ENCODE measurements around the gene PPP1R14C. TPM values are rescaled to one million over a fixed set of nuclear protein-coding genes. Genes with fewer than 3 reads are reported as not detected.
"Not testable (repeated sequence)": the region's sequence is repeated elsewhere in the genome, so short reads cannot be mapped to it uniquely, and the experiment has no call there.

PPP1R14C gene
- polyA plus RNA-seq, 1 donor from 2014 or later, result 14.0 TPM

DNA sequence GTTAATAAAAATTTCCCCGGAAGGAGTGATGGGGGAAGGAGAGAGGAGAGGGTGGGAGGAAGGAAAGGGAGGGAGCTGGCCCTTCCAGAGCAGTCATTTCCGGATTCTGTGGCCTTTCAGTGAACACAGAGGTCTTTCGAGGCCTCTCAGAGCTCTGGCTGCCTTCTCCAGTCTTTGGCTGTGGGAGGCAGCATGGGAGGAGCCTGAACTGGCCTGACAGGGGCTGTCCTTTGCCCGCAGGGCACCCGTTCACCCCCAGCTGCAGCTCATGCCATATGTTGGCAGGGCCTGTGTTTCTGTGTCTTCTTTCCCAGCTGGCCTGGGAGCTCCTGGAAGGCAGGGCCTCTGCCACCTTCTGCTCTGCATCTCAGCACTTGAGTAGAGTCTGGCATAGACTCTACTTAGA lies 95.5 kb downstream of the PPP1R14C start:
- Histone ChIP-seq H3K9me2 (ENCODE audit: insufficient read depth, low read length) (no peaks in the 10 kb centered on the region), H3K4me2 (ENCODE audit: low read length) (no peak overlapping the region), H3K27me3 (ENCODE audit: insufficient read depth, low read depth, low read length) (no peaks in the 10 kb centered on the region), H3K27ac (ENCODE audit: low read length) (no peak overlapping the region), H3K36me3 (ENCODE audit: insufficient read depth, low read length) (no peaks in the 10 kb centered on the region), H2AFZ (ENCODE audit: low read depth, low read length) (no peak overlapping the region), H3K9me3 (ENCODE audit: low read length) (no peaks in the 10 kb centered on the region), H4K20me1 (ENCODE audit: insufficient read depth) (no peaks in the 10 kb centered on the region), H3K4me3 (ENCODE audit: low read length) (no peak overlapping the region), H3F3A (ENCODE audit: insufficient read depth, low read length, poor library complexity, severe bottlenecking) (no peaks in the 10 kb centered on the region), H3K9ac (ENCODE audit: low read length) (no peak overlapping the region), H3K79me2 (replicated peaks; ENCODE audit: insufficient read depth, low read length) (no peaks in the 10 kb centered on the region)
- TF ChIP-seq SMC3 (conservative IDR thresholded peaks at IDR 0.05; ENCODE audit: poor library complexity), result no peak
- TF ChIP-seq MXI1 (conservative IDR thresholded peaks at IDR 0.05; ENCODE audit: poor library complexity, severe bottlenecking), result no peak
- TF ChIP-seq EP300 (conservative IDR thresholded peaks at IDR 0.05; ENCODE audit: poor library complexity, severe bottlenecking), result no peak
- TF ChIP-seq REST (IDR thresholded peaks at IDR 0.05; ENCODE audit: borderline replicate concordance), result no peak
- no peak for TF ChIP-seq POLR2AphosphoS5 (IDR thresholded peaks at IDR 0.05)
- no peak for TF ChIP-seq CTCF (IDR thresholded peaks at IDR 0.05; ENCODE audit: poor library complexity, severe bottlenecking)
- no peak for TF ChIP-seq EZH2 (IDR thresholded peaks at IDR 0.05; ENCODE audit: borderline replicate concordance, insufficient read depth, low read length, poor library complexity, severe bottlenecking)
- TF ChIP-seq TAF1 (IDR thresholded peaks at IDR 0.05; ENCODE audit: low read depth), result no peak
- no peak for TF ChIP-seq RAD21 (conservative IDR thresholded peaks at IDR 0.05)

DNA sequence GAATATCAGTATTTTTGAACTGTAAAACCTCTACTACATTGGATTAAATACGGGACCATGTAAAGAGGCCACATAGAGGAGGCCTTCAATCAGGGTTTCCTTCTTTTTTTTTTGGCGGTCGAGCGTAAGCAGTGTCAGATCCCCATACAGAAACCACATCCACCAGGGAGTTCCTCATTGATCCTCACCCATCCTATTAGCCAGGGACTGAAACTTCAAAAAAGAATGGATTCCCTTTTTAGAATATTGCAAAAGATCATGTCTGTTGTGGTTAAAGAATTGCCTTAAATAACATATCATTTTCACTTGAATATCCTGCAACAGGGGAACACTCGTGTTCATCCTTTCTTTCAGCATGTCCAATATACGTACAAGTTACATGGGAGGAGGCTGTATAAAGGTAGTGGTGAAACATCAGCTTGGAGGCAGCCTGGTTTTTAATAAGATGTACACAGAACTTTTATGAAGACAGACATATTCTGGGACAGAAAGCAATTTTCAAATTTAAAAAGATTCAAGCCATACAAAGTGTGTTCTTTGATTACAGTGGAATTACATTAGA lies 96.1 kb downstream of the PPP1R14C start:
- TF ChIP-seq SMC3 (conservative IDR thresholded peaks at IDR 0.05; ENCODE audit: poor library complexity) (no peak), MXI1 (conservative IDR thresholded peaks at IDR 0.05; ENCODE audit: poor library complexity, severe bottlenecking) (no peak), EZH2 (IDR thresholded peaks at IDR 0.05; ENCODE audit: borderline replicate concordance, insufficient read depth, low read length, poor library complexity, severe bottlenecking) (no peak), REST (IDR thresholded peaks at IDR 0.05; ENCODE audit: borderline replicate concordance) (no peak), EP300 (conservative IDR thresholded peaks at IDR 0.05; ENCODE audit: poor library complexity, severe bottlenecking) (no peak), RAD21 (conservative IDR thresholded peaks at IDR 0.05) (no peak), POLR2AphosphoS5 (IDR thresholded peaks at IDR 0.05) (no peak), TAF1 (IDR thresholded peaks at IDR 0.05; ENCODE audit: low read depth) (no peak), CTCF (IDR thresholded peaks at IDR 0.05; ENCODE audit: poor library complexity, severe bottlenecking) (no peak)
- H3K4me3 ChIP-seq (ENCODE audit: low read length), result no peak overlapping the region
- H3K4me2 ChIP-seq (ENCODE audit: low read length), result no peak overlapping the region
- no peak overlapping the region for H3K9ac ChIP-seq (ENCODE audit: low read length)
- H3K27ac ChIP-seq (ENCODE audit: low read length), result no peak overlapping the region
- H3F3A ChIP-seq (ENCODE audit: insufficient read depth, low read length, poor library complexity, severe bottlenecking), result no peaks in the 10 kb centered on the region
- H3K27me3 ChIP-seq (ENCODE audit: insufficient read depth, low read depth, low read length), result no peaks in the 10 kb centered on the region
- H3K36me3 ChIP-seq (ENCODE audit: insufficient read depth, low read length), result no peaks in the 10 kb centered on the region
- no peak overlapping the region for H2AFZ ChIP-seq (ENCODE audit: low read depth, low read length)
- H3K79me2 ChIP-seq (replicated peaks; ENCODE audit: insufficient read depth, low read length), result no peaks in the 10 kb centered on the region
- no peaks in the 10 kb centered on the region for H4K20me1 ChIP-seq (ENCODE audit: insufficient read depth)
- no peaks in the 10 kb centered on the region for H3K9me2 ChIP-seq (ENCODE audit: insufficient read depth, low read length)
- no peaks in the 10 kb centered on the region for H3K9me3 ChIP-seq (ENCODE audit: low read length)

- not testable (repeated sequence) for H3K36me3 ChIP-seq (ENCODE audit: insufficient read depth, low read length); H4K20me1 ChIP-seq (ENCODE audit: insufficient read depth); H3K4me2 ChIP-seq (ENCODE audit: low read length); H3K27me3 ChIP-seq (ENCODE audit: insufficient read depth, low read depth, low read length); H3F3A ChIP-seq (ENCODE audit: insufficient read depth, low read length, poor library complexity, severe bottlenecking); H3K27ac ChIP-seq (ENCODE audit: low read length); H3K9me3 ChIP-seq (ENCODE audit: low read length); H3K4me3 ChIP-seq (ENCODE audit: low read length); H3K9me2 ChIP-seq (ENCODE audit: insufficient read depth, low read length); H3K9ac ChIP-seq (ENCODE audit: low read length); H2AFZ ChIP-seq (ENCODE audit: low read depth, low read length); H3K79me2 ChIP-seq (replicated peaks; ENCODE audit: insufficient read depth, low read length)
Observed at GRCh38 chr6:150241756-150242155, 98.9 kb downstream of the PPP1R14C start.

All from neural cell (in vitro differentiated cells).